HG03457 (cell line): ENCODE data around the gene CLTC.
A peak's percentile ranks its signal among the peaks of the same experiment; 100 is the strongest.
"Not testable (repeated sequence)": the region's sequence is repeated elsewhere in the genome, so short reads cannot be mapped to it uniquely, and the experiment has no call there.

Source experiments
- ATAC-seq: cut with Tn5 transposase; IDR thresholded peaks from one replicate; pipeline ENCODE4 v1.9.1; 2021; ENCODE audit warnings: moderate number of reproducible peaks; ENCODE audit not compliant: unreplicated experiment

The CLTC gene

DNA sequence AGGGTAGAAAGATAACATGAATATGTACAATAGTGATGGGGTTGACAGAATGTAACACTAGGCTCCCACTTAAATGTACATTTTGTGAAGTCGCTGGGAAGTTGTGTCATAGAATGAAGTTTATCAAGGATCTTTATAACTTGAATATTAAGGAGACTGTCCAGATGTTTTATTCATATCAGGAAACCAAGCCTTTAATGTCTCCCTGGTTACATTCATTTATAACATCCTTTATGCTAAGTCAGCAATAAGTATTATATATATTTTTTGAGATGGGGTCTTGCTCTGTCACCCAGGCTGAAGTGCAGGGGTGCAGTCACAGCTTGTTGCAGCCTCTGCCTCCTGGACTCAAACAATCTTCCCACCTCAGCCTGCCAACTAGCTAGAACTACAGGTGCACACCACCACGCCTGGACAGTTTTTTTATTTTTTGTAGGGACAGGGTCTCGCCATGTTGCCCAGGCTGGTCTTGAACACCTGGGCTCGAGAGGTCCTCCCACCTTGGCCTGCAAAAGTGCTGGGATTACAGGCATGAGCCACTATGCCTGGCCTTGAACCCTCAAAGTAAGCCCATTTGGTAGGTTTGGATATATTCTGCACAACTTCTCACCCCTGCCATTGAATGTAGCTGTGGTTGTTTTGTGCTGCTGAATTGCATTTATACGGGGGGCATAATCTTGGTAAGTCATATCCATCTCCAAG is 14.1 kb downstream of the CLTC start:
- ATAC-seq: no peak

DNA sequence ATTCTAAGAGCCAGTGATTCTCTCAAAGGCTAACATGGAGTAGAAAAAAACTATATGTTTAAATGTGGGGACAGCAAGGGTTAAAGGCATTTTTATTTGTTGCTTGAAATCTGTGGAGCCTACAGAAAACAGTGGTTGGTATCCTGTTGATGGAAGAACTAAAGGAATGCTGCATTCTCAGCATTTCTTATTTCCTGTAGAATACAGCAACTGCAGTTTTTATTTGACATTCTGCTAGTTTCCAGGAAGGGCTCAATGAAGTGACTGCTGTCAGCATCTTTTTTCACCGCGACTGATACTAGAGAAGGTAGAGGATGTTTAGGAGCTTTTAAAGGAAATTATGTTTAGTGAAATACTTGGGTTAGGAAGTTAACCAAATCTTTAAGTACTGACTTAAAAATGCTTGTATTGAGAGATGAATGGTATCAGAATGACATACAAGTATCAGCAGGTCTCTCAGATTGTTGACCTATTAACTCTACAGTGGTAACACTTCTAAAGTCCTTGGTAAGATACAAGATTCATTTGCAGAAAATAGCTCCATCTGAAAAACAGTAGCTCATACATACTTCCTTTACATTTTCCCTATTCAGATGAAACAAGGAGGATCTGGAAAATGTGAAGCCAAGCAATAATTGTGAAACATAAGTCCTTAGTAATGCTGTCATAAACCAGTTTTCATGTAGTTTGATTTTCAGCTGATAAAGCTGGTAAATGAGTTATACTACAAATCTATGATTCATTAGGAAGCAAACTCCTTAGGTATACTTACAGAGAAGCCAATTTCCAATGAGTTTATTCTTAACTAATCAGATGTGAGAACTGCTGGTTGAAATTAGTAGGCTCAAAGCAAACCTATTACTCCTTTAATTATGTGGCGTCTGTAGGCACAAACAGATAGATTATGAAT is 15.2 kb downstream of the CLTC start:
- no peak for ATAC-seq

DNA sequence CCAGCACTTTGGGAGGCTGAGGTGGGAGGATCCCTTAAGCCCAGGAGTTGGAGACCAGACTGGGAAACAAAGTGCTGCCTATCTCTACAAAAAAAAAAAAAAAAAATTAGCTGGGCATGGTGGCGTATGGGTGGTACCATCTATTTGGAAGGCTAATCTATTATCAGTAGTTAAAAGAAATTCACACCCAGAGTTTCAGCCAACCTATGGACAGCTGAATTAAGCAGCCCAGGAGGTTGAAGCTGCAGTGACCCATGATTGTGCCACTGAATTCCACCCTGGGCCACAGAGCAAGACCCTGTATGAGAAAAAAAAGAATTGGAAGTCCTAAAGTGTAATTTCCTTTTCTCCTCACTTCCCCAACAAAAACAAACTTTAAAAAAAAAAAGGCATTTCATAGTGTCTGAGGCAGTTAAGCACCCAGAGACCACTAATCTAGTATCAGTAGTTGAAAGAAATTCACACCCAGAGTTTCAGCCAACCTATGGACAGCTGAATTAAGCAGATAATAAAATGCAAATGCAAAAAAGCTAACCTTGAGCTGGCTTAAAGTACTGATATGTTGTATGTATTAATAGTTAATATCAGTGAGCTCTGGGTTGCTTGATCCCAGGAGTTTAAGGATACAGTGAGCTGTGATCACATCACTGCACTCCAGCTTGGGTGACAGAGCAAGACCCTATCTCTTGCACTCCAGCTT is 18.1 kb downstream of the CLTC start:
- no peak for ATAC-seq

DNA sequence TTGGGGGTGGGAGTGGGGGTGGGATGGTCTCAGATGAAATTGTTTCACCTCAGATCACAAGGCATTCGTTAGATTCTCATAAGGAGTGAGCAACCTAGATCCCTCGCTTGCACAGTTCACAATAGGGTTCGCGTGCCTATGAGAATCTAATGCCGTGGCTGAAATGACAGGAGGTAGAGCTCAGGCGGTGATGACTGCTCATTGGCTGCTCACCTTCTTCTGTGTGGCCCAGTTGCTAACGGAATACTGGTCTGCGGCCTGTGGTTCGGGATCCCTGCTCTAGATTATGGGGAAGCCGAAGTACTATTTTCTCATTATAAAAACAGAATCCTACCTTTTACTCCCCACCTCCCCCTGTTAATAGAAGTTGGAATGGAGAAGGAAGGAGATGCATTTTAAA is 18.9 kb downstream of the CLTC start:
- ATAC-seq: no peak

DNA sequence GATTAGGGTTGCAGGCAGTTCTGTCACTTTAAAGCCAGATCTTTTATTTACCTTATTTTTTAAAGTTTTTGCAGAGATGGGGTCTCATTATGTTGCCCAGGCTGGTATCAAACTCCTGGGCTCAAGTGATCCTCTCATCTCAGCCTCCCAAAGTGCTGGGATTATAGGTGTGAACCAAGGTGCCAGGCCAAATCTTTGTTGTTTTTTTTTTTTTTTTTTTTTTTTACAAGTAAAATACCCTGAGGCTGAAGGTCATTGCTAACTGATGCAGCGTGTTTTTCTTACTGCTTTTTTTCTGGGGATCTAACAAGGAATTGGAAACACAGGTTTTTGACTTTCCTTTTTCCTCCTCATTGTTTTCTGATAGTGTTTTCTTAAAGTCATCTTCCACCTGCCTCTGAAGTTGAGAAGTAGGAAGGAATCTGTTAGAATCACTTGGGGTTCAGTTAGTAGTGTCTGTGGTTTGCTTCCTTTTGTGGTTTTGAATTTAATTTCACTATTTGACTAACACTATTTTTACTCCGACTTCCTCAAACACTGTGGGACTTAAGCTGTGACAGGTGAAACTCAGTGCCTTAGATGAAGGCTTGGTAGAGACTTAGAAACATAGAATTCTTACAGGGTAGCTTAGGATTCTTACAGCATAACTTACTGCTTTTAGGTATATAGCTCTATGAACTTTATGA is 22.2 kb downstream of the CLTC start:
- ATAC-seq: peak; percentile 66

DNA sequence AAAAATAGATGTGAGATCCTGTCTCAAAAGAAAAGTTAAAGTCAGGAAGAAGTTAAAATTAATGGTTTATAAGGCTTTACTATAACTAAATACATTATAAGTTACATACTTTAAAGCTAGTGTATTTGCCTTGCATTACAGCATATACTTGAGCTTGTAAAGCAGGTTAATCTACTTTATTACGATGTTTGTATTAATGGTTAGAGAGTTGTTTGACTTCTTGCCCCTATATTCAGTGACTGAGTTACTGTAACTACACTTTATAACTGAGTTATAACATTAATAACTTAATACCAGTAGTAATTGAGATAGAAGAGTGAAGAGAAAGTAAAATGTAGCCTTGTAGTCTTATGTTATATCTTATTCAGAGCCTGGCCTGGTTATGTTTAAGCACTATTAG is 22.9 kb downstream of the CLTC start:
- no peak for ATAC-seq

DNA sequence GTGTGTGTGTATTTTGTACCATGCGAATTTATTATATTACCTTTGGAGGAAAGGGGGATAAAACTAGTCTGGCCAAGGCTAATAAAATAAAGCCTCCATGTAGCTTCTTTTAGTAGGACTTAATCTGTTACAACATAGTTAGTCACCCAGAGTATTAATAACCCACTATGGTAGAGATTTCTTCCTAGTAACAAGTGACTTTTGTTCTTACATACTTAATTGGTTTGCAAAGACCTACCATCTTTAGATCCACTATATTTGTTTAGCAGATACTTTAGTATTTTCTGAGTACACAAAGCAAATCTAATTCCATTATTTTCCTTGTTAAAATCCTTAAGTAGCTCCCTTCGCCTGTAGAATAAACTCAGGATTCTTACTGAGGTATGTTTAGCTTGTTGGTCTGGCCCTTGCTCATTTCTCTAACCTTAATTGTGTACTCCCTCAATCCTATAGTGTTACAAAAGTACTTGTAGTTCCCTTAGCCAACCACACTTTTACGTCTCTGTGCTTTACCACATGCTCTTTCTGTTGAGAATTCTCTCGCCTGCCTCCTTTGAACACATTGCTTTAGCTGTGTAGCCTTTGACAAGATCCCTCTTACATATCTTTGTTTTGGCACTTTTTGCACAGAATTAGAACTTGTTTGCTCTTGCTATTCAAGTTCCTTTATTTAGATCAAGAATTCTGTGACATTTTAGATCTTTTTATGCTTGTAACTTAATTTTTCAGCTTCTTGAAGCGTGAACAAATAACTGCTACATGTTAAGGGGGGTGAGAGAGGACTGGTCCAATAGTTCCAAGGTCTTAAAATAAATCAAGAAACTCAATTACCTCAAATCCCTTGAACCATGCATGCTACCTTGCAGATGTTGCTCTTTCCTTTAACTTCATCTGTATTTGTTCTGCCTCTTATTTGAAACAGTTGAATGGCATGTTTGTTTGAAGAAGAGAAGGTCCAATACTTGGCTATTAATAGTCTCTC is 23.8 kb downstream of the CLTC start:
- ATAC-seq: no peak

DNA sequence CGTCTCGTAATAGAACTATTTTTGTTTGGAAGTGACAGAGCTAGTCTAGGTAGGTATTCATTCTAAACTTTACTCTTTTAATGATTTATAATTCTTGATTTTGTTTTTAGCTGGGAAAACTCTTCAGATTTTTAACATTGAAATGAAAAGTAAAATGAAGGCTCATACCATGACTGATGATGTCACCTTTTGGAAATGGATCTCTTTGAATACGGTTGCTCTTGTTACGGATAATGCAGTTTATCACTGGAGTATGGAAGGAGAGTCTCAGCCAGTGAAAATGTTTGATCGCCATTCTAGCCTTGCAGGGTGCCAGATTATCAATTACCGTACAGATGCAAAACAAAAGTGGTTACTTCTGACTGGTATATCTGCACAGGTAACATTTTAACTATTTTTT is 27.6 kb downstream of the CLTC start:
- ATAC-seq: no peak

DNA sequence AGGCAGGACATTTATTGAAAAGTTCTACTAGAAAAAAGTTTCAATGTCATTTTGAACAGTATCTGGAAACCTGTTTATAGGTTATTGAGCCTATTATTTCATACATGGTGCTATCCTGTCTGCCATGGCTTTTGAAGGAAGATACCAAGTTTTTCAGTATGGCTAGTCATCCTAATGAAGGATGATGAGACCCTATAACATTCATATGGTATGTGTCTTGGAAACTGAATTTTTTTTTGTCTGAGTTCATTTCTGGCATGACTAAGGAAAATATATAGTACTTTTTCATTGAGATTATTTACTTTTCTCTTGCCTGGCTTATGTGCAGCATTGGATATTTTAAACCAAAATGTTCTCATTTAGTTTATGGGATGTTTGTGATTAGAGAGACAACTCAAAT is 30.2 kb downstream of the CLTC start:
- ATAC-seq: no peak

DNA sequence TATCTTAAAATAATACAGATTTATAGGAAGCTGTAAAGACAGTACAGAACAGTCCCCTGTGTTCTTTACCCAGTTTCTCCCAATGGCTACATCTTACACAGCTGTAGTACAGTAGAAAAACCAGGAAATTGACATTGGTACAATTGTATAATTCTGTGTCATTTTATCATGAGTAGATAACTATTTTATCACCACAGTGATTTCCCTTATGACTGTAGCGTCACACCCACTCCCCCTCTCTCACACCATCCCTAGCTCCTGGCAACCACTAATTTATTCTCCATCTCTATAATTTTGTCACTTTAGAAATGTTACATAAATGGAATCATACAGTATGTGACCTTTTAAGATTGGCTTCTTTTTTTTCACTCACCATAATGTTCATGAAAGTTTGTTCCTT is 30.9 kb downstream of the CLTC start:
- ATAC-seq: no peak

DNA sequence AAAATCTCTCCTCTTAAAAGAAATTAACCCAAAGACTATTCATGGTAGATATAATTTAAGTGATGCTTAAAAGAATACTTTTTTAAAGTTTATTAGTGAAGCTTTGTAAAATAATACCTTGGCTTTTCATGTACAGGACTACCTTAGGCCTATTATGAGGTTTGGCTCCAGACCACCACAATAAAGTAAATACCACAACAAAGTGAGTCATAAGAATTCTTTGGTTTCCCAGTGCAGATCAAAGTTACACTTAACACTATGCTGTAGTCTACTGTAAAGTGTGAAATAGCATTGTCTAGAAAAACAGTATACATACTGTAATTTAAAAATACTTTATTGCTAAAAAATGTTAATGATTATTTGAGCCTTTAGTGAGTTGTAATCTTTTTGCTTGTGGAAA is 31.7 kb downstream of the CLTC start:
- no peak for ATAC-seq

DNA sequence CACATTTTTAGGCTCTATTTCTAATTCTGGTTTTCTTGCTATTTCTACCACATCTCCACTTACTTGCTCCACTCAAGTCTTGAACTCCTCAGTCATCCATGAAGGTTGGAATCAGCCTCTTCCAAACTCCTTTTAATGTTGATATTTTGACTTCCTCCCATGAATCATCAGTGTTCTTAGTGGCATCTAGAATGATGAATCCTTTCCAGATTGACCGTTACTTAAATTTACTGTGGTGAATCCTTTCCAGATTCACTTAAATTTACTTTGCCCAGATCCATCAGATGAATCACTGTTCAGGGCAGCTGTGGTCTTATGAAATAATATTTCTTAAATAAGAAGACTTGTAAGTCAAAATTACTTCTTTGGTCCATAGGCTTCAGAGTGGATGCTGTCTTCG is 32.4 kb downstream of the CLTC start:
- no peak for ATAC-seq

DNA sequence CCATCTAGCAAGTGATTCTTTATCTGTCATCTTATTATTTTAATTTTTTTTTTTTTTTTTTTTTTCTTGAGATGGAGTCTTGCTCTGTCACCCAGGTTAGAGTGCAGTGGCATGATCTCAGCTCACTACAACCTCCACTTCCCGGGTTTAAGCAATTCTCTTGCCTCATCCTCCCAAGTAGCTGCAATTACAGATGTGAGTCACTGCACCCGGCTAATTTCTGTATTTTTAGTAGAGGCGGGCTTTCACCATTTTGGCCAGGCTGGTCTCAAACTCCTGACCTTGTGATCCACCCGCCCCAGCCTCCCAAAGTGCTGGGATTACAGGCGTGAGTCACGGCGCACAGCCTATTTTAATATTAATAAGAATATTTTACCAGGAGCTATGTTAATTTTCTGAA is 36.9 kb downstream of the CLTC start:
- not testable (repeated sequence) for ATAC-seq

DNA sequence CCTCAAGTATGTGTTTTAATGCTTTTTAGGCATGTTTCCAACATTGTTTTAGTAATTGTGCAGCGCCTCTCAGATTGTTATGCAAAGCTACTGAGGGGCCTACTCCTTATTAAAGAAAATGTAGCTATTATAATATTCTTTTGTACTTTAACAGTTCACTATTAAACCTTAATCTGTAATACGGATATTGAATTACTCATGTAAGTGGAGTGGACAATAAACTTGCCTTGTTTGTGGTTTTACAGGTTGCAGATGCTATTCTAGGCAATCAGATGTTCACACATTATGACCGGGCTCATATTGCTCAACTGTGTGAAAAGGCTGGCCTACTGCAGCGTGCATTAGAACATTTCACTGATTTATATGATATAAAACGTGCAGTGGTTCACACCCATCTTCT is 46.5 kb downstream of the CLTC start:
- ATAC-seq: no peak

DNA sequence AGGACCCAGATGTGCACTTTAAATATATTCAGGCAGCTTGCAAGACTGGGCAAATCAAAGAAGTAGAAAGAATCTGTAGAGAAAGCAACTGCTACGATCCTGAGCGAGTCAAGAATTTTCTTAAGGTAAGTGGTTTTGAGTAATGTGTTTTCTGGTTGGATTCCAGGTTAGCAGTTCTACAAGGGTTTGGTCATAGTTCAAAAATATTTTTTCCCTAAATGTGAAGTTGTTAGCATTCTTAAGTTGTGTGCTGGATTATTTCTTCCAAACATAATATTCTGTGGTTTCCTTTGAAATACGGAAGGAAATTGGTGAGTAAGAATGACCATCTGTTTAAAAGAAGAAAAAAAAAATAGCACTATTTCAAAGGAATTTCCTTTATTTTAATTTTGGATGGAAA is 49.1 kb downstream of the CLTC start:
- ATAC-seq: no peak

DNA sequence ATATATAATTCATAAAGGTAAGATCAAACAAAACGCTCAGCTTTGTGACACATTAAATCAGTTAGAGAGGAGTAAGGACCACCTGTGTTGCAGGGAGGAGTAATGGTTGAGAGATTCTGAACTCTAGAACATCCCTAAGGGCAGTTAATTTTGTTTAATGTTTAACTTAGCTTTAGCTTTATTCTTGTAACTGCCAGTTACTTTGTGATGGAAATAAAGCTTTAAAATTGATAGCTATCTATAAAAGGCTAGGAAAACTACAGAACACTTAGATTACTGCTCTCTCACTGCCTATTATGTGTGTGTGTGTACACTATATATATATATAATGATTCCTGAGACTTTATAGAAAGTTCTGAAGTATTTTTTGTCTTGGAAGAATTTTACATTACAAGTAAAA is 49.7 kb downstream of the CLTC start:
- no peak for ATAC-seq

DNA sequence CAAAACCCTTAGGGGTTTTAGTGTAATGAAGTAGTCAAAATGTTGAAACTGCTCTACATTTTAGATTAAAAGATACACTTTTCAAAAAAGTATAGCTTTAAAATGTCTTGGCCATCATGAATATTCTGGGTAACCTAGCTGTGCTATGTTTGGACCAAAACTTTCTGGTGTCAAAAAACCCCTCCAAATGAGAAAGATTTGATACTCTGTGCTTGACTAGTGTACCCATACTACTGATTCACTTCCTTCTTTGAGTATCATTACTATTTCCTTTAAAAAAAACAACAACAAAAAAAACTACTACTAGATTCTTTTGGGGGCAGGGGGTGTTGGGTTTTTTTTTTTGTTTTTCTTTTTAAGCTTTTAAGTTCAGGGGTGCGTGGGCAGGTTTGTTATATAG is 50.2 kb downstream of the CLTC start:
- no peak for ATAC-seq

DNA sequence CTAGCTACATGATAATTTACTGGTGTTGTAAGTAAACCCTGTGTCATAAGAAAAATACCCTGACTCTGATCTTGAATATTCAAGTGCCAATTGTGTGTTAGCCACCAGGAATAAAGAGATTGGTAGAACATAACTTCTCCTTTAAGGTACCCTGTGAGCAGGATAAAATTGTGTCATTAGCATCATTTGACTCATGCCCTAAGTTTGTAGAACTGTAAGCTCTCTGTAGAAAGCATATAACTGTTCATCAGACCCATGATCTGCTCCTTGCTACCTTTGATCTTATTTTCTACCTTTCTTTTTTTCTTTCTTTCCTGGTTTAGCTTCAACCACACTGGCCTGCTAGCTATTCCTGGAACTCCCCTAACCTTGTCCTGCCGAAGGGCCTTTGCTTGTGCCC is 51.7 kb downstream of the CLTC start:
- ATAC-seq: no peak

DNA sequence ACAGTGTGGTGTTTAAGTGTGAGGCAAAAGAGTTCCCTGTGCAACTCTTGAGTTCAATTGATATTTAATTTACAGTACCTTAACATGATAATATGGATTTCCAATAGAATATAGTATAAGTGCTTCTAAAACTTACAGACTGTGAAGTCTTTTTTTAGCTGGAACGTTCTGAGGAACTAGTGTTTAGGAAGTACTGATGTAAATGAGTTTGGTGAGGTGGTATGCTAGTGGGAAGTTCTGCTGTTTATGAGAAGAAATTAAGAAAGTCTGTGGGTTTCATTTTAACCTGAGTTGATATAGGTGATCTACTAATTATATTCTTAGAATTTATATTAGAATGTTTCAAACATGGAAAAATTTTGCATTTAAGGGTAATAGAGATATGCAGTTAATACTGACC is 55.5 kb downstream of the CLTC start:
- ATAC-seq: no peak

DNA sequence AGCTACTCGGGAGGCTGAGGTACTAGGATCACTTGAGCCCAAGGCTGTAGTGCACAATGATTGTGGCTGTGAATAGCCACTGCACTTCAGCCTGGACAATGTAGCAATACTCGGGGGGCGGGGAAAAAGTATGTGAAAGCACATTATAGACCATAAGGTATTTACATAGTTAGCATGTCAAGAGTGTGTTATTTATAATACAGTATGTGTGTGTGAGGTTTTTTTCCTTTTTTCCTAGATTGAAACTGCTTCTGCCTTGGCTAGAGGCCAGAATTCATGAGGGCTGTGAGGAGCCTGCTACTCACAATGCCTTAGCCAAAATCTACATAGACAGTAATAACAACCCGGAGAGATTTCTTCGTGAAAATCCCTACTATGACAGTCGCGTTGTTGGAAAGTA is 57.0 kb downstream of the CLTC start:
- no peak for ATAC-seq
